Retinal pigment epithelial cell (primary cell): ENCODE data around the gene RALGPS2.

Source experiments
- DNase-seq: peaks from one replicate; pipeline ENCODE4 v3.0.0-alpha.2; 2010; ENCODE audit warnings: low read depth
- H3K4me3 ChIP-seq: 2 replicates; pipeline ENCODE4 v1.5.1; 2011; ENCODE audit warnings: mild to moderate bottlenecking, low read length, control low read depth, moderate library complexity
- CTCF ChIP-seq: conservative IDR thresholded peaks from 2 replicates; pipeline ENCODE4 v1.5.1; 2011; ENCODE audit warnings: low read depth, low read length, control low read depth, inconsistent platforms

The RALGPS2 gene

GRCh38 chr1:178802873-178803272 is 77.8 kb downstream of the RALGPS2 start:
- no peak overlapping the region for H3K4me3 ChIP-seq
- no peak for TF ChIP-seq CTCF

GRCh38 chr1:178806665-178807300 is 81.7 kb downstream of the RALGPS2 start:
- no peak for TF ChIP-seq CTCF

More at GRCh38 chr1:178802873-178803272, 77.8 kb downstream of the RALGPS2 start:
- DNase-seq, result no peak

GRCh38 chr1:178808529-178808928 is 83.5 kb downstream of the RALGPS2 start:
- no peak for DNase-seq
- no peak overlapping the region for H3K4me3 ChIP-seq
- no peak for TF ChIP-seq CTCF

More at GRCh38 chr1:178806665-178807300, 81.7 kb downstream of the RALGPS2 start:
- no peak overlapping the region for H3K4me3 ChIP-seq
- no peak for DNase-seq

GRCh38 chr1:178810585-178810984 is 85.5 kb downstream of the RALGPS2 start:
- no peak overlapping the region for H3K4me3 ChIP-seq
- no peak for TF ChIP-seq CTCF
- no peak for DNase-seq

- no peak for DNase-seq
- no peak overlapping the region for H3K4me3 ChIP-seq
- no peak for TF ChIP-seq CTCF
Measured at GRCh38 chr1:178818416-178818815, 93.4 kb downstream of the RALGPS2 start.

- no peak for DNase-seq
- TF ChIP-seq CTCF, result no peak
- H3K4me3 ChIP-seq, result no peak overlapping the region
Measured at GRCh38 chr1:178819123-178819522, 94.1 kb downstream of the RALGPS2 start.

- DNase-seq, result no peak
- H3K4me3 ChIP-seq, result no peak overlapping the region
- TF ChIP-seq CTCF, result no peak
Measured at GRCh38 chr1:178821134-178821866, 96.3 kb downstream of the RALGPS2 start.
